Measurements from ENCODE around the gene EIF2D.
"Not testable (repeated sequence)": the region's sequence is repeated elsewhere in the genome, so short reads cannot be mapped to it uniquely, and the experiment has no call there.

EIF2D gene

DNA sequence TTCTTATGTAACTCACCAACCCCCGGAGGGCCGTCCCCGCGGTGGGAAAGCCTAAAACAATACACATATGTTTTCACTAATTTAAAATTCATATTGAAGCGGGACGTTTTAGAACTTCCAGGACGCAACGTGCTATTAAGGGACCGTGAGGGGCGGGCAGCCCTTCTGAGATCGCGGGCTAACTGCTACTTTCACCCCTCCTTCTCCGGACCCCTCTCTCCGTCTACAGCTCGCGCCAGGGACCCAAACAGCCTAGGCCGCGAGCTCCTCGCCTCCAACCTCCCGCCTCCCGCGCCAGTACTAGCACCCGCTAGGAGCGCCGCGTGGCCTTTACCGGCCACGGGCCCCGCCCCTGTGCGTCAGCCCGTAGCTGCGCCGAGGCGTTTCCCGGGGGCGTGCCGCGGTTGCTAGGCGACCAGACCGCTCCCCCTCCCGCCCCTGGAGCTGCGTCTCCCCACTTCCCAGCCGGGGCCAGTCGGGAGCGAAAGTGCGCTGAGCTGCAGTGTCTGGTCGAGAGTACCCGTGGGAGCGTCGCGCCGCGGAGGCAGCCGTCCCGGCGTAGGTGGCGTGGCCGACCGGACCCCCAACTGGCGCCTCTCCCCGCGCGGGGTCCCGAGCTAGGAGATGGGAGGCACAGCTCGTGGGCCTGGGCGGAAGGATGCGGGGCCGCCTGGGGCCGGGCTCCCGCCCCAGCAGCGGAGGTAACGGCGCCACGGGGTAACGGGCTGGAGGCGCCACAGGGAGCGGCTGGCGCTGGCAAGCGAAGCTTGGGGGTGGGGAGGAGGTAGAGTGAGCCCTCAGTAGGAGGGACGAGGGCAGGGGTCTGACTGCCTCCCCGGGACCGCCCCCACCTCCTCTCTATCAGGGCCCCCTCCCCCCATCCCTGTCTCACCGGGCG lies 23.1 kb upstream of the EIF2D start, which contains the start of gene DYRK3:
Gene DYRK3 (plus strand): TSS at position 457 of the 898 bp plus-strand sequence. CDS start 168 bp downstream, at position 625.
- DNase-seq: peak; percentile 94

DNA sequence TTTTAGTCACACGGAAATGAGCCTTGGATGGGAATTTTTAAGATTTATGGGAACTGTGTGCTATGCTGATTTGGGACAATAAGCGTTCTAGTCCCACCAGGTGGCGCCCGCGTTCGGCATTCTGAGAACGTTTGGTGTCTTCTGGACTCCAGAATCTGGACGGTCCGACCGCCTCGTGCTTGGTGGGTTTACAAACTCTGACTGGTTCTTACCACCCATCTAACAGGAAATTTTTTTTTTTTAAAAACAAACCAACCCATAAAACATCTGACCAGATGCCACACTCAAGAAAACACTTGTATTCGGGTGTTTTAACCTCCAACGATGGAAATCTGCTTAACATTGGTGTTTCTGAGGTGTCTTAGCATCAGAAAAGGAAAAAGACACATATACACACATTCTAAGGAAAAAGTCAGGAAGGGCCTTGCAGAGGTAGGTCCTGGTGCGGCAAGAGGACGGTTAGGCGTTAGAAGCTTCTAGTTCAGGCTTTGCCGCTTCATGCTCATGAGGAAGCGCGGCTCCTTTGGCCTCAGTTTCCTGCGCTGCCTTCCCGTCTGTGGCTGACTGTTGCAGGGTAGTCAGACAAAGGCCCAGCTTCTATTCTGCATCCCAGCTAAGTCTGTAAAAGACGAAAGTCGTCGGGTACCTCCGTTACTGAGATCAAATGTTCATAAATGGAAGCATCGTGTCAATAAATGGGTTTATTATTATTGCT lies 22.3 kb upstream of the EIF2D start:
- DNase-seq: peak; percentile 80

DNA sequence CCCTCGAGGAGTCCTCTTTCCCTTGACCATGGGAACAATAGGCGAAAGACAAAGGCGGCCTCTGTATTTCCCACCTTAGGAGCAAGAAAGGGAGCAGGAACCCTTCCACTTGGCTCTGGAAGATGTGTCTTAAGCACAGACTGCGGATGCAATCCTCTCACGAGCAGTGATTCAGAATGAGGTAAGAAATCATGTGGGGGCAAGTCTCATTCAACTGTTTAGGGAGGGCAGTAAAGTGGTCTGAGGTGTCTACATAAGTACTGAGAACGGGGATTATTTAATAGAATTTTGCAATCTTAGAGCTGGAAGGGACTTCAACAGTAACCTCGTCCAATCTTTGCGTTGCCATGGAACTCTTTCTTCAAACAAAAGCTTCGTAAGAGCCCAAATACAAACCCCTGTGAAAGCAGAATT lies 21.4 kb upstream of the EIF2D start:
- DNase-seq: no peak

DNA sequence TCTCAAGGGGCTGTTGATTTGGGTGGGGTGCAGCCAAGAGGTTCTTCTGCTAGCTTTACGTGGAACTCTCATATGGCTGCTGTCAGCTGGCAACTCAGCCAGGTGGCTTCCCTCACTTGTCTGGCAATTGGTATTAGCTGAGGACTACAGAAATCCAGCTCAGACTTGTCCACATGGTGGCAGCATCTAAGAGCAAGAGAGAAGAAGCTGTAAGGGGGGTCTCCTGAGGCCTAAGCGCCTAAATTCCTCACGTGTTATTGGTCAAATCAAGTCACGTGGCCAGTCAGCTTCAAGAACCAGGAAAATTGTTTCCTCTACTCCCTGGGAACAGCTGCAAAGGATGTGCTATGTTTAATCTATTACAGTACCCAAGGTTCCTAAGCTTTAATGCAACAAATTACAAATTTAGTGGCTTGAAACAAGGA lies 18.8 kb upstream of the EIF2D start:
- DNase-seq: peak; percentile 13

DNA sequence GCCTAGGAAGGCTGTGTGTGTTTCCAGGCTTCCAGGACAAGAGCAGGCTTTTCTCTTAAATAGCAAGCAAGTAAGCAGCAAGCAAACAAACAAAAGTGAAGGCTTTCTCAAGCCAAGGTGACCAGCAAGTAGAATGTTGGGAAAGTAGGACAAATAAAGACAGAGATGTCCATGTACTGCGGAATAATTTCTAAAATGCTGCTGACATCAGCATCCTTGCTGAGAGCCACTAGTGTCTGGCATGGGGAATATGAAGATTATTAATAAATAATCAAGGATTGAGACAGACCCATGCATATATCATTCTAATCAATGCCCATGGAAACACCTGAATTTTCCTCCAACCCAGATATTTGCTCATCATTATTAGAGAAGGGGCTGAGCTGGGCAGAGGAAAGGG lies 16.7 kb upstream of the EIF2D start:
- no peak for DNase-seq

DNA sequence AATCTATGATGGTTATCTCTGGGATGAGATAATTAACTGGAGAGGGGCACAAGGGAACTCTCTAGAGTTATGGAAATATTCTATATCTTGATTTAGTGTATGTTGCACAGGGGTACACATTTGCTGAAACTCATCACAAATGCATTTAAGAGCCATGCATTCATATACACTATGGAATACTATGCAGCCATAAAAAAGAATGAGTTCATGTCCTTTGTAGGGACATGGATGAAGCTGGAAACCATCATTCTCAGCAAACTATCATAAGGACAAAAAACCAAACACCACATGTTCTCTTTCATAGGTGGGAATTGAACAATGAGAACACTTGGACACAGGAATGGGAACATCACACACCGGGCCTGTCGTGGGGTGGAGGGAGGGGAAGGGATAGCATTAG lies 14.1 kb upstream of the EIF2D start:
- not testable (repeated sequence) for DNase-seq

DNA sequence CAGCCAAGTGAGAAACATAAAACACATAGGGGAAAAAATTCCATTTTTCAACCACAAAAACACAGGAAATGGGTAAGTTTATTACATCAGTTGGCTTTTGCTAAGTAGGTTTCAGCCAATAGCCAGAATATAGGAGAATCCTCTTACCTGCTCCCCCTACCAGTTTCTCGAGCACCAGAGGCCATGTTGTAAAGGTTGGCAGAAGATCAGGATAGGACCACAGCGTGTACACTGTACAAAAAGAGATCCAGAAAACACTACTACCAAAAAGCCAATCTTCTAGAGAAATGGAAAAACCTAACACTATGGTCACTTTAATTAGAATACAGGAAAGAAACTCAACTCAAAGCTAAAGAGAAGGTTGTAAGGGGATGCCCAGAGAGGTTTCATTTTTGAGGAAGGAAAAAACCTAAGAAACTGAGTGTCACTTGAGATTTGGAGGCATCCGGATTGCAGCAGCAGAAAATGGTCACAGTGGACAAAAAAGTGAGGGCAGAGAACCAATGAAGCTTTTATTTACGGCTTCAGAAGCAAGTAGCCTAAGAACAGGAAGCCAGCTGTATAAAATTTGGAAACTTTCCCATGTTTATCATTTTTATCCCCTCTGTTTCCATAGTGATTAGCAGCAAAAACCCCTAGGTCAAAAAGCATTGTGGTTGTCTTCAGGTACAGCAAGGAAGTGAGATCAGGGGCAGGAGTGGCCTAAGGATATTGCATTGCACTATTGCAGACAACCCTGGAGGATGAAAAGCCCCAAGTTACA lies 2.9 kb downstream of the EIF2D start:
- no peak for DNase-seq

DNA sequence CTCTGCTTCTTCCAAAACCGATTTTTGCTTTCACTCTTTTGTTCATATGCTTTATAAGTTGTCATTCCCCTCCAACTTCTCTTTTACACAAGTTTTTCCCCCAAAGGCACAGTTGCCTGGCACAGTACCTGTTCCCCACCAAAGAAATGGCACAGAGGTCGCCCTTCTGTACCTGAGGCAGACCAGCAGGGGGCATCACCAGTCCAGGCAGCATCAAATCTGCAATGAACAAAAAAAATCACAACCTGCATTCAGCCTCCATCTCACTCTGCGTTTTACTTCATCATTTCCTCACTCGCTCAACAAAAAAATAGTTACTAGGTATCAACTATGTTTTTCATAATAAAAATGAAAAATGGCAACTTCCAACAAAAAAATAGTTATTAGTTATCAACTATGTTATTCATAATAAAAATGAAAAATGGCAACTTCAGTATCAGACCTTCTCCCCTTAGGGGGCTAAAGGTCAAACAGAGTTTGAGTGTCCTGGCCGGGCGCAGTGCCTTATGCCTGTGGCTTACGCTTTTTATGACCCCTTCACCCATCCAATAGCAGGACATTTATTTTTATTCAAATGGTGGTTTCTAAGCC lies 4.1 kb downstream of the EIF2D start:
- DNase-seq: peak; percentile 64

DNA sequence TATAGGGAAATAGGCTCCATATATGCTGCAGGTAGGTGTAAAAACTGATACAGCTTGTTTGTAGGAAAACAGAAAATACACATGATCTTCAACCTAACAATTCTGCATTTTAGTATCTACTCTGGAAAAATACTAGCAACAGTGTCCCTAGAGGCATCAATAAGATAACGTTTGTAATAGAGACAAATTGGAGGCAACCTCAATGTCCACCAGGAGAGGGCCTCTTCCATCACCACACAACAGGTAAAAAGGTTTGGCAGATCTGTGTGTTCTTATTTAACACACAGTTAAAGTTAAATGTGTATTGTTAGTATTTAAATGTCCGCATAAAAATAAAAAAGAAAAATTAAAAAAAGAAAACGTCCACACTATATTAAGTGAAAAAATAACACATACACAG lies 5.4 kb downstream of the EIF2D start:
- no peak for DNase-seq

DNA sequence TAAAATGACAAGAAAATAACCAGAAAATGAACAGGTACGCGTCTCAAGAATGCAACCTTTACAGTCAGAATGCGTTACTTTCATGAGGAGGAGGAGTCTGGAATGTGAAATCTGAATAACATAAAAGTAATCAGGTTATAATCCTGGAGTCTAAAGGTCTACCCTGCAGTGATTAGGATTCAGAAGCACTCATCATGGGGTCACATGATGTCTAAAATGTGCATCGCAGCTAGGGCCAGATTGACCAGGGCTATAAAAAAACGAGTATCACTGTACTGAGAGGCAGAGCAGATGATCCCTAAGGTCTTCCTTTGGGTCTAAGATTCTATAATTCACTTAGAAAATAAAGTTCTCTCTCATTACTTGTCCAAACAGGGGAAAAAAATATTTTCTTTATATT lies 7.4 kb downstream of the EIF2D start:
- DNase-seq: no peak

DNA sequence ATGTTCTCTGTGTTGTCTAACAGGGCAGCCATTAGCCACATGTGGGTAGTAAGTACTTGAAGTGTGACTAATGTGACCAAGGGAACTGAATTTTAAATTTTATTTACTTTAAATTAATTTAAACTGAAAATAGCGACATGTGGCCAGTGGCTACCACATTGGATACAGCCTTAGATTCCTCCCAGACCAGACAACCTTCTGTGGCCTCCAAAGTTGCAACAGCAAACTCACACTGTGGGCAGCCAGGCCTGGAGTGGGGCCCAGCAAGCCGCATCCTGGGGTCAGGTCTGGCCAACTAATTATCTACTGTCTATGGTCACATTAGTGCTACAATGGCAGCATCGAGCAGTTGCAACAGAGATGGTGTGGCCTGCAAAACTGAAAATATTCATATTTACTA lies 11.7 kb downstream of the EIF2D start:
- DNase-seq: no peak

DNA sequence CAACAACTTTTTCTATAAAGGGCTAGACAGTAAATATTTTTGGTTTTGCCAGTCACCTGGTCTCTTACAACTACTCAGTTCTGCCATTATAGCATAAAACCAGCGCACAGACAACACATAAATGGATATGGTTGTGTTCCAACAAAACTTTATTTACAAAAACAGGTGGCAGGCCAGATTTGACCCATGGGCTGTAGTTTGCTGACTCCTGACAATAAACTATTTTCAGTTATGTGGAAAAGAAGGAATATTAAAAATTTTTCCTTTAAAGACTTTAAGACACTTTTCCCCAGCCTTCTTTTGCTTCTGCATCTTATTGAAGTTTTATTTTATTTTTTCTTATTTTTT lies 16.0 kb downstream of the EIF2D start:
- DNase-seq: no peak

DNA sequence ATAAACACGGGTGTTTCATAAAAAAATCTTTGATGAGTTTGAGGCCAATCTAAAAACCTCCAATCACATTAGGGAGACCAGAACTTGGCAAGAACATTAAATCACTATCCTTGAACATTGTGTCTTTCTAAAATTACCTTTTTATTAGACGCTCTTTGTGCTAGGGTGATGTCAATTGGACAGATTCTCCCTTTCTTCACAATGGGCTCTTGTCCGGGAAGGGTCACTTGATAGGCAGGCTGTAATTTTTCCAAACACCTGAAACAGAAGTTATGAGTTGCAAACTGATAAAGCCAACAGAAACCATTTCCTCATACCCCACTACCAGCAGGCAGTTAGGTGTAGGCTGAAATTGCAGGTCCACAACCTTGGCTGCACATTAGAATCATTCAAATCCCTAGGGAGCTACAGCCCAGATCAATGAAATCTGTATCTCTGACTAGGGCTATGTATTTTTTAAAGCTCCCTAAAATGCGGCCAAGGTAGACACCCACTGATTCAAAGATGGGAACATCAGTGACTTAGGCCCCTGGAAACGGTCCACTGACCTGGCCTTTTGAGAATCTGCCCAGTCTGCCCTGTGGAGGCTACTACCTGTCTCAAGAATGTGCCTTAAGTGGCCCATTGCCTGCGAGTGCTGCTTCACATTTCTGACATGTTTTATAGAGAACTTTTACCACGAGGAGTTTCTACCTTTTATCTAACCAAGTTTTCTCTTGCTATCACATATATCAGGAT lies 16.5 kb downstream of the EIF2D start:
- DNase-seq: no peak

DNA sequence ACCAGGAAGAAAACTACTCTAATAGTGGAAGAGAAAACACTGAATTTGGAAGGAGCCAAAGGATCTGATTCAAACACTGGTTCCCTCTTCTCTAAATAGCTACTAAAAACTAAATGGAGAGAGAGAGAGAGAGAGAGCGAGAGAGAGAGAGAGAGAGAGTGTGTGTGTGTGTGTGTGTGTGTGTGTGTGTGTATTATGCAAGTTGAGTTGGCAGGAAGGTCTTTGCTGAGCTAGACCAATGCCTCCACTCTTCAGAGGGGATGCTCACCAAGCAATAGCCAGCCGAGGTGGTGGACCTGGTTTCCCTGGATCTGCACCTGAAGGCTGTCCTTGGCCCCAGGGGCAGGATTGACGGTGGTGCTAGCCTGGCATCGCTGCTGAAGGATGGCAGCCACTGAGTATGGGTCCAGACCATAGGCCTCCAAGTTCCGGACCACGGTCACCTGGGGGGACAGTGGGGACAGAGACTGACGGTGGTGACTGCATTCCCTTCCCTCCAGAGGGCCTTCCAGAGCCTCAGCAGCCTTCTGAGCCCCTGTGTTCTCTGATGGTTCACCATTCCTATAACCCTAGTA lies 18.8 kb downstream of the EIF2D start:
- no peak for DNase-seq

DNA sequence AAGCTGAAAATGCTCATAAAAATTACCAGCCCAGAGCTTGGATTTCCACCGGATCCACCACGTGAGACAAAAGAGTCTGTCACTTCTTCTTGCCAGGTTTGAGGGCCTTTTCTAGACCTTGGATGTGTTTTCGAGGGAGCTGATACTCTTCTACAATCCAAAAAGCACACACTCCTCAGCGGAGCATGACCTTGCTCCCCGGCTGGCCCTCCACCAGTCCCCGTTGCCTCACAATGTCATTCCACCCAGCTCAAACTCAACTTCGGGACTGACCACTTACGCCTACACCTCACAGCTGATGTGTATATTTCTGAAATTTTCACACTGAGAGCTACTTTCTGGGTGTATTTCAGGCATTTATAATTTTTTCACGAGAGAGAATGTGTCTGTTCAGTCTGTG lies 20.6 kb downstream of the EIF2D start:
- DNase-seq: no peak

DNA sequence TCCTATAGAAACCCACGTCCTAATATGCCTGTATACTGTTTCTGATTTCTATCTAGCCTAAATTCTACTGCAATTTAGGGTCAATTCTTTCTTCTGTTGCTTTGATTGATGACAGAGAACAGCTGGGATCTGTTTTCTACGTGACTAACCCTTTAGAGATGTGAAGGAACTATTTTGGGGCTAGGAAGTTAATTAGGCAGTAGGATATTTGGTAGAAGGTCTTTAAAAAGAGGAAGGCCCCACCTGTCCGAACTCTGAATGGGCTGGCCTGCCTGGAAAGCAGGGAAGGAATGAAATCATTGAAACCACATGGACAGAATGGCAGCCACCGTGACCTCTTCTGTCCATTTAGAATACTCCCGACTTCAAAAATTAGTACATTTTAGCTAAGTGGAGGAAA lies 21.0 kb downstream of the EIF2D start:
- DNase-seq: no peak

DNA sequence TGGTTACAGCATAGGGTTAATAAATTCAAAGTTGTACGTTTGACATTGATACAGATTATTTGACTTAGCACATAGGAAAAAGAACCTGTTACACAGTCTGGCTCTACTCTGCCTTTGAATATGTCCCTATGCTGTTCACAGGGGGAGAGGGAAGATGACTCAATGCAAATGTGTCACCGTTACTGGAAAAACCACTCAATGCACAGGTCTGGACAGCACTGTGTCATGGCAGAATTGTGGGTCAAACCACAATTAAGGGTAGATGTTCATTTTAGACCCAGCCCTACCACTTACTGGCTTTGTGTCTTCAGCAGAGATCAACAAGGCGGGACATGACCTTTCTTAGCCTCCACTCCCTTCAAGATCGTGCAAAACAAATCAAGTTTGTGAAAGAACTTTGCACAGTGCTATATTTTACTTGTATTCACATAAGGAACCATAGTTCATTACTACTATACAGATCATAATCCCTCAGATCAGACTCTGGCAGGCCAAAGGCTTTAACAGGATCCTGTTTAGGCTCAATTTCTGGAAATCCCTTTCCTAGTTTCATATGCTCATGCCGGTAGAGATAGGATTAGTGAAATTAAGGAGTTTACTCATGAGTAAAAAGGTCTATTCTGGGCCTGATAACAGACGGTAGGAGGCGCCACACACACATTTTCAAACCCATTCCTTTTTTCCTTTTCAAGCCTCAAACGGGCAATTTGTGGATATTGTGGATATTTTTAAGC lies 22.1 kb downstream of the EIF2D start:
- DNase-seq: peak; percentile 68

DNA sequence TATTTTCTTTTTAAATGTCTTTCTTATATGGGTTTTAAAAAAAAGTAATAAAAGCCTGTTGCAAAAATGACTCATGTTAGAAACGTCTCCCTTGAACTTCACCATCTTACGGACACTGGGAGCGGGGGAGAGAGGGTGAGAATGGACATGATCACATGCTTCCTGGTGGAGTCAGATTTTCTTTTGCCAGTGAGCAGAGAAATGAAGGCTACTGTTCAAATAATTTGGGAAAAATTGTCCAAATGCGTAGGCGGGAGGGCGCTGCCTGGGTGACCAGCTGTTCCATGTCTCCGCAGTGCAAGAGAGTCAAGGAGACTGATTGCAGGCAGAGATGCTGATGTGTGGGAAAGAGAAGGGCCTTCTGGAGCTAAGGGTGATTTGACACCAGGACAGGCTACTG lies 23.1 kb downstream of the EIF2D start:
- no peak for DNase-seq

DNA sequence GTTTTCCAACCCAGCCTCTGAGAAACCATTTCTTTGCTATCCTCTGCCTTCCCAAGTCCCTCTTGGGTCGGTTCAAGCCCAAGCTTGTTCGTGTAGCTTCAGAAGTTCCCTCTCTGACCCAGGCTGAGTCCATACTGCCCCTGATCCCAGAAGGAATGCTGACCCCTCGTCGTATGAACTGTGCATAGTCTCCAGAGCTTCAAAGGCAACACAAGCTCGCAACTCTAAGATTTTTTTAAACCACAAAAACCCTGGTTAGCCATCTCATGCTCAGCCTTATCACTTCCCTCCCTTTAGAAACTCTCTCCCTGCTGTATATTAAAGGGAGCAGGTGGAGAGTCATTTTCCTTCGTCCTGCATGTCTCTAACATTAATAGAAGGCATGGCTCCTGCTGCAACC lies 23.8 kb downstream of the EIF2D start:
- no peak for DNase-seq

DNA sequence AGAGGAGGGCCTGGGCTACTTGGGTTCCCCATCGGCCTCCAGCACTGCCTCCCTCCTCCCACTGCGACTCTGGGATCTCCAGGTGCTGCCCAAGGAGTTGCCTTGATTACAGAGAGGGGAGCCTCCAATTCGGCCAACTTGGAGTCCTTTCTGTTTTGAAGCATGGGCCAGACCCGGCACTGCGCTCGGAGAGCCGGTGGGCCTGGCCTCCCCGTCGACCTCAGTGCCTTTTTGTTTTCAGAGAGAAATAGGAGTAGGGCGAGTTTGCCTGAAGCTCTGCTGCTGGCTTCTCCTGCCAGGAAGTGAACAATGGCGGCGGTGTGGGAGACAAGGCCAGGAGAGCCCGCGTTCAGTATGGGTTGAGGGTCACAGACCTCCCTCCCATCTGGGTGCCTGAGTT lies 24.4 kb downstream of the EIF2D start:
- no peak for DNase-seq
